Fibroblast of the aortic adventitia (primary cell): ENCODE measurements around the gene IGSF6. TPM values are rescaled to one million over a fixed set of nuclear protein-coding genes. Genes with fewer than 3 reads are reported as not detected.
A peak's percentile ranks its signal among the peaks of the same experiment; 100 is the strongest.

Experiments used
- DNase-seq: peaks from one replicate; pipeline ENCODE4 v3.0.0-alpha.2; 2010; ENCODE audit warnings: low read depth
- H3K4me3 ChIP-seq: 2 replicates; pipeline ENCODE4 v1.5.1; 2011; ENCODE audit warnings: low read depth, mild to moderate bottlenecking, control low read depth, low read length, moderate library complexity
- total RNA-seq: library from RNA; depleted of rRNA; stranded (reverse); fragments of >200 nt; gene quantifications from 2 replicates; pipeline ENCODE4 v1.2.3, GENCODE V29; 2012; ENCODE audit warnings: low replicate concordance
- TF ChIP-seq, protein P1 (sequence below): IDR thresholded peaks from 2 replicates; pipeline ENCODE4 v1.5.1; 2011; ENCODE audit warnings: mild to moderate bottlenecking, low read length, control low read depth, inconsistent platforms; ENCODE audit not compliant: insufficient read depth

The IGSF6 gene
- total RNA-seq, 1 donor = not detected

DNA sequence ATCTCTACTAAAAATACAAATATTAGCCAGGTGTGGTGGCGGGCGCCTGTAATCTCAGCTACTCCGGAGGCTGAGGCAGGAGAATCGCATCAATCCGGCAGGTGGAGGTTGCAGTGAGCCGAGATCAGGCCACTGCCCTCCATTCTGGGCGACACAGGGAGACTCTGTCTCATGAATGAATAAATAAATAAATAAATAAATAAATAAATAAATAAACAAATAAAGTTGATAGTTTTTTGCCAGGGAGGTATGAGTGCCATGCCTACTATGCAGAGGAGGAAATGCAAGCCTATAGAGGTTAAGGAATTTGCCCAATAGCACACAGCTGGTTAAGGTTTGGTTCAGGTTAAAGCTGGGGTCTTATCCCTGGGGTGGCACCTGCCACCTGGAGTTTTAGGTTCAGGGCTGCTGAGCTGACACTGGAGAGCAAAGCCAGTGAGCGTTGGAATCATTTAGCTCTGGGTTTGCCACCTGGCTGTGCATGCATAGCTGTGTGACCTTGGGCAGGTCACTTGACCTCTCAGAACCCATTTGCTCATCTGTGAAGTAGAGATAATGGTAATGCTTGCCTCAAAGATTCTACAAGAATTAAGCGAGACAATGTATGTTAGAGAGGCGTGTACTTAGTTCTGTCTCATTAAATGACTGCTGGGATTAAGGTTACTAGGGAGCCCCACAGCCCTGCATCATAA is 12.5 kb upstream of the IGSF6 start:
- H3K4me3 ChIP-seq = no peak overlapping the region
- DNase-seq = no peak
- TF ChIP-seq, protein P1, sequence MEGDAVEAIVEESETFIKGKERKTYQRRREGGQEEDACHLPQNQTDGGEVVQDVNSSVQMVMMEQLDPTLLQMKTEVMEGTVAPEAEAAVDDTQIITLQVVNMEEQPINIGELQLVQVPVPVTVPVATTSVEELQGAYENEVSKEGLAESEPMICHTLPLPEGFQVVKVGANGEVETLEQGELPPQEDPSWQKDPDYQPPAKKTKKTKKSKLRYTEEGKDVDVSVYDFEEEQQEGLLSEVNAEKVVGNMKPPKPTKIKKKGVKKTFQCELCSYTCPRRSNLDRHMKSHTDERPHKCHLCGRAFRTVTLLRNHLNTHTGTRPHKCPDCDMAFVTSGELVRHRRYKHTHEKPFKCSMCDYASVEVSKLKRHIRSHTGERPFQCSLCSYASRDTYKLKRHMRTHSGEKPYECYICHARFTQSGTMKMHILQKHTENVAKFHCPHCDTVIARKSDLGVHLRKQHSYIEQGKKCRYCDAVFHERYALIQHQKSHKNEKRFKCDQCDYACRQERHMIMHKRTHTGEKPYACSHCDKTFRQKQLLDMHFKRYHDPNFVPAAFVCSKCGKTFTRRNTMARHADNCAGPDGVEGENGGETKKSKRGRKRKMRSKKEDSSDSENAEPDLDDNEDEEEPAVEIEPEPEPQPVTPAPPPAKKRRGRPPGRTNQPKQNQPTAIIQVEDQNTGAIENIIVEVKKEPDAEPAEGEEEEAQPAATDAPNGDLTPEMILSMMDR = no peak

DNA sequence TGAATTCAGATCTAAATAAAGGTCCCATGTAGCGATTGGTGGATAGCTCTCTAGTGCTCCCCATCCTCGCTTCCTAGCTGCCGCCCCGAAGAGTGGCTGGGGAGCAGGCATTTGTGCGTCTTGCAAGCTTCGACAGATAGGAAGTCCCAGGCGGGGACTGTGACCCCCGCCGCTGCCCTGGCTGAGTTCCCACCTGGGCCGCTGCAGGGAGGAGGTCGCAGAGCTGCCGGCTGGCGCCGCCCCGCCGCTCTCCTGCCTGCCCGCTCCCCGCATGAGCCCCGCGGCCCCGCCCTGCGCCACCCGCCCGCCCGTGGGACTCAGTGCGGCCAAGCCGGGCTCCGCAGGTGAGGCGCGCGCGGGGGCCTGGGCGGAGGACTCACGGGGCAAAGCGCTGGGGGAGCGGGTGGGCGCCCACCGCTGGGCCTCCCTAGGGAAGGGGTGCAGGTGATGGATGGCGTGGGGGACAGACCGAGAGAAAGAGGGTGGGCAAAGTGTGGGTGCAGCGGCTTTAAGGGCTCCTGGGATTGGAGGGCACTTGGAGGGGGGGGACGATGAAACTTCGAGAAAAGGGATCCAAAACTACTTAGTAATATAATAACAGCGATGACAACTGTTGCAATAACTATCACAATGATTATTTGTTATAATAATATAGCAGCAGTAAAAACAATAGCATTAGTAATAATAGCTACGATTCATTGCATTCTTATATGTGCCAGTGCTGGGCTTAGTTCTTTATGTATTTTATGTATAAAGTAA is 11.7 kb upstream of the IGSF6 start, which contains the start of gene OTOA:
OTOA (plus strand) TSS at position 80 of the 759 bp plus-strand sequence. CDS start 14,547 bp downstream, outside the sequence.
- no peak for DNase-seq
- peak within 1 kb of the TSS; percentile 28 for H3K4me3 ChIP-seq
- TF ChIP-seq, protein P1 = no peak

DNA sequence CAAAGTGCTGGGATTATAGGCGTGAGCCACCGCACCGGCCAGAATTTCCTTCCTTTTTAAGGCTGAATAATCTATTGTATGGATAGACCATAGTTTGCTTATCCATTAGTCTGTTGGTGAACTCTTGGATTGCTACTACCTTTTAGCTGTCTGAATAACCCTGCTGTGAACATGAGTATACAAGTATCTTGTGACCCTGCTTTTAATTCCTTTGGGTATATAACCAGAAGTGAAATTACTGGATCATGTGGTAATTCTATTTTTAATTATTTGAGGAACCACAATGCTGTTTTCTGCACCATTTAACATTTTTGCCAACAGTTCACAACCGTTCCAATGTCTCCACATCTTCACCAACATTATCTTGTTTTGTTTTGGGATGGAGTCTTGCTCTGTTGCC is 6.7 kb upstream of the IGSF6 start:
- H3K4me3 ChIP-seq = no peak overlapping the region
- TF ChIP-seq, protein P1 = no peak
- no peak for DNase-seq

DNA sequence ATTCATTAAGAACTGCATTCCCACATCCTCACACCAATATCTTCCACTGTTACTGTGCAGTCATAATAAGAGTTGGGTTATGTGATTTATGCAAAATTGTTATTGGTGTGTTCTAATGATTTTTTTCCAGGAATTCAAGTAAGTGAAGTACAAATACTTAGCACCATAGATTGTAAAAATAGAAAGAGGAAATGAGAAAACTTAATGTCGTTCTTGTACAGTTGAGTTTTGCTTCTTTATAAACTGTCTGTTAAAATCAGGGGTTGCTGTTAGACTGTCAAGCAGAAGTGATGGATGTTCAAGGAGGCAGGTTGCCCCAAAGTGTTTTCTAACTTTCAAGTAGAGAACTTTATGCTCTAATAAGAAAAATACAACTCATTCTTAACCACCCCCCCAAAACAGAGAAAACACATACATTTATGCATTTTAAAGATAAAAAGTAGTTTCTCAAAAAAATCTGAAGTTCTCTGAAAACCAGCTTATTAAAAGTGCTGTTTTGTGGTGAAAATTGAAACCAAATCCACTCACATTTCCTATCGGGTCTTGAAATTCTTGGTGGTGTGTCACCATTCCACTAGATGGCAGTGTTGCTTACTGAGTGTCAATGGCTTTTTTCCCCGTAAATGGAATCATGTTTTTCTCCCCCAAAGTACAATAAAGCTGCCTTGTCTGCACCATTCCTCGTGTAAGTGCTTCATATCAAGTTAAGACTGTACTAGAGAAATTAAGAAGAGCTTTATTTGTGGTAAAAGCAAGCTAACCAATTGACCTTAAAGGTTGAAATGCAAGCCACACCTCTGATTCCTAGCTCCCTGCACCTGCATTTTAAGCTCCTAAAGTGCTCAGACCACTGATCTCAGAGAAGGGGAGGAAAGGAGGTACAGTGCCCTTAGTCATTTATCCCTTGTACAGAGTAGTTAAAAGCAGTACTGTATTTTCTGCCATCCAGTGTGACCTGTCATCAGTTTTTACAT is 4.7 kb upstream of the IGSF6 start:
- peak; percentile 77 for DNase-seq
- TF ChIP-seq, protein P1 = peak; percentile 85
- H3K4me3 ChIP-seq = no peak overlapping the region

DNA sequence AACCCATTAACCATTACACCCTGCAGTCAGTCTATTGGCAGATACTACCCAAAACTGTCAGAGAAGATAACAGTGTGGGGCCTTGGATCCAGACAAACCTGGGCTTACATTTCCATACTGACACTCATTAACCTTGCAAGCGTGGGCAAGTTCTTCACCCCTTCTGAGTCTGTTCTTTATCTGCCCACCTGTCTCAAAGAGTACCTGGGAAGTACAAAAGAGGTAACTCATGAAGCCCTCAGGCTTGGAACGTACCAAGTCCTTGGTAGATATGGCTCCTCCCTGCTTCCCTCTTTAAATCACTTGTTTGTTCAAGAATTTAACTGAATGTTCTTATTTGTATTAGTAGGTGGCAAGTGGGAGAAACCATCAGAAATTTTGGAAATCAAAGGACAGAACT is 2.5 kb upstream of the IGSF6 start:
- no peak for DNase-seq
- TF ChIP-seq, protein P1 = no peak
- no peak overlapping the region for H3K4me3 ChIP-seq

DNA sequence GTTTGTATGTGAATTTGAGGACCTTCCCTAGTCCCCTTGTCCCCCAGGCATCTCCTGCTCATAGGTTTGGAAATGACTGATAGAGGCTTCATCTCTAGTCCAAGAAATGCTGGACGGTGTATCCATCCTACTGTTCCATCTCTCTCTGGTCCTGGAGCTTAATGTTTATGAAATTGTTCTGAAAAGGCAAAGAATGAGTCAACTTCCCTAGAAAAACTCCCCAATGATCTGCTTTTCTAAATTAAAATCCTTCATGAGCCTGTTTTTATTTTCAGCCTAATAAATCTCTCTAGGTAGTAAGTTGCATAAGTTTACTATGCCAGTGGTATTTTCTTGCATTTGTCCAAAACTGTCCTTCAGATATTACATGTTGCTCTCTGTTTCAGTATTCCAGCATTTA is 2.1 kb upstream of the IGSF6 start:
- peak; percentile 4 for DNase-seq
- TF ChIP-seq, protein P1 = no peak
- H3K4me3 ChIP-seq = no peak overlapping the region
